Activated naive CD8-positive, alpha-beta T cell treated with anti-CD3 and anti-CD28 coated beads, Interleukin-2, amount 50 U/mL, for 24 hours (primary cell): ENCODE measurements around the gene RBM10.

Source experiments
- ATAC-seq: fragments of 150-1000 bp; cut with Tn5 transposase; one replicate; pipeline ENCODE4 v1.10.0; 2021
- DNase-seq: peaks from one replicate; pipeline ENCODE4 v3.0.0; 2021
- H3K27ac Mint-ChIP-seq: one replicate; pipeline ENCODE4 v1.8.0; 2021; ENCODE audit warnings: mild to moderate bottlenecking, mixed read lengths
- H3K27me3 Mint-ChIP-seq: one replicate; pipeline ENCODE4 v1.8.0; 2021; ENCODE audit warnings: mixed read lengths
- H3K36me3 Mint-ChIP-seq: one replicate; pipeline ENCODE4 v1.8.0; 2021; ENCODE audit warnings: low read depth, mixed read lengths
- H3K4me1 Mint-ChIP-seq: one replicate; pipeline ENCODE4 v1.8.0; 2021; ENCODE audit warnings: mixed read lengths
- H3K4me3 Mint-ChIP-seq: one replicate; pipeline ENCODE4 v1.8.0; 2021; ENCODE audit warnings: mild to moderate bottlenecking, moderate library complexity, mixed read lengths
- H3K9me3 Mint-ChIP-seq: one replicate; pipeline ENCODE4 v1.8.0; 2021; ENCODE audit warnings: mixed read lengths

Gene RBM10

GRCh38 chrX:47209508-47210238, 64.7 kb downstream of the RBM10 start:
- ATAC-seq (no peak), DNase-seq (no peak)
- Mint-ChIP-seq H3K27me3 (no peaks in the 10 kb centered on the region), H3K36me3 (peaks cover 29% of the 10 kb centered on the region), H3K9me3 (no peaks in the 10 kb centered on the region), H3K4me3 (no peak overlapping the region), H3K4me1 (peaks cover 5% of the 10 kb centered on the region), H3K27ac (no peak overlapping the region)

- H3K4me3 Mint-ChIP-seq = no peak overlapping the region
- H3K27me3 Mint-ChIP-seq = no peaks in the 10 kb centered on the region
- no peak overlapping the region for H3K27ac Mint-ChIP-seq
- ATAC-seq = no peak
- peaks cover 7% of the 10 kb centered on the region for H3K4me1 Mint-ChIP-seq
- H3K36me3 Mint-ChIP-seq = peaks cover 26% of the 10 kb centered on the region
- no peak for DNase-seq
- no peaks in the 10 kb centered on the region for H3K9me3 Mint-ChIP-seq
Observed at GRCh38 chrX:47210661-47211425, 65.8 kb downstream of the RBM10 start.

GRCh38 chrX:47212381-47213293, 67.6 kb downstream of the RBM10 start:
- Mint-ChIP-seq H3K27ac (no peak overlapping the region), H3K9me3 (no peaks in the 10 kb centered on the region), H3K4me1 (peaks cover 24% of the 10 kb centered on the region), H3K4me3 (no peak overlapping the region), H3K36me3 (peaks cover 23% of the 10 kb centered on the region), H3K27me3 (no peaks in the 10 kb centered on the region)
- ATAC-seq (no peak), DNase-seq (no peak)

- no peak for DNase-seq
- peaks cover 23% of the 10 kb centered on the region for H3K36me3 Mint-ChIP-seq
- H3K9me3 Mint-ChIP-seq = no peaks in the 10 kb centered on the region
- H3K4me3 Mint-ChIP-seq = no peak overlapping the region
- ATAC-seq = no peak
- H3K27me3 Mint-ChIP-seq = no peaks in the 10 kb centered on the region
- H3K27ac Mint-ChIP-seq = no peak overlapping the region
- peaks cover 29% of the 10 kb centered on the region for H3K4me1 Mint-ChIP-seq
Observed at GRCh38 chrX:47214435-47215077, 69.5 kb downstream of the RBM10 start.

- Mint-ChIP-seq H3K36me3 (peaks cover 29% of the 10 kb centered on the region), H3K27ac (peak overlapping the region; percentile 98), H3K4me3 (no peak overlapping the region), H3K27me3 (no peaks in the 10 kb centered on the region), H3K4me1 (peaks cover 37% of the 10 kb centered on the region), H3K9me3 (no peaks in the 10 kb centered on the region)
- DNase-seq (no peak), ATAC-seq (no peak)
Observed at GRCh38 chrX:47215291-47215900, 70.4 kb downstream of the RBM10 start.

GRCh38 chrX:47216393-47216925, 71.4 kb downstream of the RBM10 start:
- Mint-ChIP-seq H3K9me3 (no peaks in the 10 kb centered on the region), H3K36me3 (peaks cover 30% of the 10 kb centered on the region), H3K4me3 (peak overlapping the region; percentile 88), H3K27ac (peak overlapping the region; percentile 98), H3K4me1 (peaks cover 44% of the 10 kb centered on the region), H3K27me3 (no peaks in the 10 kb centered on the region)
- ATAC-seq (no peak), DNase-seq (no peak)

- peak; percentile 48 for ATAC-seq
- H3K4me3 Mint-ChIP-seq = peak overlapping the region; percentile 88
- H3K9me3 Mint-ChIP-seq = no peaks in the 10 kb centered on the region
- H3K36me3 Mint-ChIP-seq = peaks cover 31% of the 10 kb centered on the region
- H3K27me3 Mint-ChIP-seq = no peaks in the 10 kb centered on the region
- peak overlapping the region; percentile 98 for H3K27ac Mint-ChIP-seq
- peaks cover 44% of the 10 kb centered on the region for H3K4me1 Mint-ChIP-seq
- DNase-seq = peak; percentile 15
Observed at GRCh38 chrX:47217121-47217851, 72.3 kb downstream of the RBM10 start.

GRCh38 chrX:47217852-47218279, 72.8 kb downstream of the RBM10 start:
- Mint-ChIP-seq H3K27me3 (no peaks in the 10 kb centered on the region), H3K9me3 (no peaks in the 10 kb centered on the region), H3K36me3 (peaks cover 30% of the 10 kb centered on the region), H3K27ac (peak overlapping the region; percentile 98), H3K4me3 (peak overlapping the region; percentile 88), H3K4me1 (peaks cover 44% of the 10 kb centered on the region)
- ATAC-seq (peak; percentile 85), DNase-seq (peak; percentile 89)

GRCh38 chrX:47218280-47218919, 73.4 kb downstream of the RBM10 start, which contains the start of gene CDK16:
Gene CDK16, plus strand, starts transcription at chrX:47218681. Its CDS starts 4,877 bp downstream, at chrX:47223558.
- H3K4me1 Mint-ChIP-seq = peaks cover 44% of the 10 kb centered on the region
- ATAC-seq (peak; percentile 35), DNase-seq (peak; percentile 66)
- H3K4me3 Mint-ChIP-seq = peak within 1 kb of the TSS; percentile 88
- no peaks in the 10 kb centered on the region for H3K9me3 Mint-ChIP-seq
- H3K27ac Mint-ChIP-seq = peak within 1 kb of the TSS; percentile 98
- peaks cover 26% of the 10 kb centered on the region for H3K36me3 Mint-ChIP-seq
- H3K27me3 Mint-ChIP-seq = no peaks in the 10 kb centered on the region

GRCh38 chrX:47218920-47219815, 74.1 kb downstream of the RBM10 start:
- DNase-seq (peak; percentile 65), ATAC-seq (no peak)
- Mint-ChIP-seq H3K9me3 (no peaks in the 10 kb centered on the region), H3K4me1 (peaks cover 43% of the 10 kb centered on the region), H3K27ac (peak overlapping the region; percentile 84), H3K4me3 (peak overlapping the region; percentile 86), H3K27me3 (no peaks in the 10 kb centered on the region), H3K36me3 (peaks cover 24% of the 10 kb centered on the region)

GRCh38 chrX:47221756-47222155, 76.7 kb downstream of the RBM10 start:
- Mint-ChIP-seq H3K9me3 (no peaks in the 10 kb centered on the region), H3K27me3 (no peaks in the 10 kb centered on the region), H3K4me3 (no peak overlapping the region), H3K27ac (no peak overlapping the region), H3K4me1 (peaks cover 29% of the 10 kb centered on the region), H3K36me3 (peaks cover 27% of the 10 kb centered on the region)
- ATAC-seq (no peak), DNase-seq (no peak)
